Right atrium auricular region (tissue), 2 donors: ENCODE measurements around the gene UBE2E1. TPM values are rescaled to one million over a fixed set of nuclear protein-coding genes. Genes with fewer than 3 reads are reported as not detected.
"Not testable (repeated sequence)": the region's sequence is repeated elsewhere in the genome, so short reads cannot be mapped to it uniquely, and the experiment has no call there.

Experiments used
- DNase-seq: peaks from one replicate; pipeline ENCODE4 v3.0.0-alpha.2; 2019; ENCODE audit warnings: low spot score
- H3K27ac ChIP-seq, 2 donors: fragments of 200-600 bp; sonication (generic); 1 replicate in 1 of 2; 2 replicates in 1 of 2; pipeline ENCODE4 v1.5.1; 2016 to 2019
- H3K27me3 ChIP-seq, 2 donors: fragments of 200-600 bp; sonication (generic); one replicate each; pipeline versions ENCODE4 v1.5.1 to v1.6.0; 2017 to 2019
- H3K36me3 ChIP-seq: fragments of 200-600 bp; sonication (generic); one replicate; pipeline ENCODE4 v1.5.1; 2016
- H3K4me1 ChIP-seq, 2 donors: fragments of 200-600 bp; sonication (generic); one replicate each; pipeline versions ENCODE4 v1.5.1 to v1.6.0; 2017 to 2019
- H3K4me3 ChIP-seq, 2 donors: fragments of 200-600 bp; sonication (generic); 1 replicate in 1 of 2; 2 replicates in 1 of 2; pipeline ENCODE4 v1.5.1; 2017 to 2019; ENCODE audit warnings: mild to moderate bottlenecking in 1 of 2, moderate library complexity in 1 of 2
- H3K9me3 ChIP-seq, 2 donors: fragments of 200-600 bp; sonication (generic); one replicate each; pipeline ENCODE4 v1.5.1; 2019
- CTCF ChIP-seq, 2 donors: fragments of 200-600 bp; sonication (generic); IDR thresholded peaks; one replicate each; pipeline ENCODE4 v1.5.1; 2019; ENCODE audit warnings: antibody characterized with exemption in 2 of 2
- total RNA-seq, 2 donors: library from RNA; depleted of rRNA; stranded (reverse); fragments of >200 nt; gene quantifications; one replicate each; pipeline ENCODE4 v1.1.0, GENCODE V29; 2016

Gene UBE2E1
- total RNA-seq, 2 donors from 2014 or later = 30.8 to 41.4 TPM

- peaks cover 0 to 8% of the 10 kb centered on the region in 2 donors for H3K4me1 ChIP-seq
- no peaks in the 10 kb centered on the region for H3K9me3 ChIP-seq
- H3K27ac ChIP-seq = no peak overlapping the region
- TF ChIP-seq CTCF (IDR thresholded peaks at IDR 0.05) = no peak
- H3K36me3 ChIP-seq = no peaks in the 10 kb centered on the region
- no peak for DNase-seq
- H3K4me3 ChIP-seq = no peak overlapping the region
- H3K27me3 ChIP-seq = no peaks in the 10 kb centered on the region
Observed at GRCh38 chr3:23843869-23844268, 38.1 kb downstream of the UBE2E1 start.

- TF ChIP-seq CTCF (IDR thresholded peaks at IDR 0.05) = no peak
- Histone ChIP-seq H3K4me3 (no peak overlapping the region), H3K27ac (no peak overlapping the region), H3K36me3 (no peaks in the 10 kb centered on the region), H3K27me3 (no peaks in the 10 kb centered on the region), H3K4me1 (peaks cover 0 to 4% of the 10 kb centered on the region in 2 donors), H3K9me3 (no peaks in the 10 kb centered on the region)
- DNase-seq = no peak
Observed at GRCh38 chr3:23845326-23846216, 39.8 kb downstream of the UBE2E1 start.

- not testable (repeated sequence) for H3K4me3 ChIP-seq, H3K4me1 ChIP-seq, H3K36me3 ChIP-seq, H3K27me3 ChIP-seq, DNase-seq, H3K27ac ChIP-seq, H3K9me3 ChIP-seq
Observed at GRCh38 chr3:23849462-23849861, 43.7 kb downstream of the UBE2E1 start.

- no peak for TF ChIP-seq CTCF (IDR thresholded peaks at IDR 0.05)
- H3K36me3 ChIP-seq = no peaks in the 10 kb centered on the region
- H3K4me3 ChIP-seq = no peak overlapping the region
- H3K4me1 ChIP-seq = peaks cover 0 to 27% of the 10 kb centered on the region in 2 donors
- no peaks in the 10 kb centered on the region for H3K27me3 ChIP-seq
- no peak for DNase-seq
- no peaks in the 10 kb centered on the region for H3K9me3 ChIP-seq
- H3K27ac ChIP-seq = no peak overlapping the region
Observed at GRCh38 chr3:23856286-23856685, 50.5 kb downstream of the UBE2E1 start.

- Histone ChIP-seq H3K9me3 (no peaks in the 10 kb centered on the region), H3K4me3 (no peak overlapping the region), H3K4me1 (peaks cover 0 to 27% of the 10 kb centered on the region in 2 donors), H3K36me3 (no peaks in the 10 kb centered on the region), H3K27ac (no peak overlapping the region), H3K27me3 (no peaks in the 10 kb centered on the region)
- no peak for TF ChIP-seq CTCF (IDR thresholded peaks at IDR 0.05)
- no peak for DNase-seq
Observed at GRCh38 chr3:23859012-23859743, 53.4 kb downstream of the UBE2E1 start.

- Histone ChIP-seq H3K4me1 (peaks cover 0 to 33% of the 10 kb centered on the region in 2 donors), H3K9me3 (no peaks in the 10 kb centered on the region), H3K4me3 (no peak overlapping the region), H3K27me3 (no peaks in the 10 kb centered on the region), H3K36me3 (no peaks in the 10 kb centered on the region), H3K27ac (no peak overlapping the region)
- no peak for DNase-seq
- TF ChIP-seq CTCF (IDR thresholded peaks at IDR 0.05) = no peak
Observed at GRCh38 chr3:23859839-23860382, 54.2 kb downstream of the UBE2E1 start.
